Esophagus squamous epithelium (tissue), 4 donors: Measurements from ENCODE around the gene APPBP2.

Experiments used
- CTCF ChIP-seq, 6 experiments: fragments of 450-650 bp in 4 of 6; fragments of 200-600 bp in 2 of 6; sonication (generic) in 2 of 6; IDR thresholded peaks; one replicate each; pipeline ENCODE4 v1.5.1; 2016 to 2019; ENCODE audit warnings: antibody characterized with exemption in 6 of 6, mild to moderate bottlenecking in 4 of 6, moderate library complexity in 4 of 6
- POLR2A ChIP-seq, 4 donors: fragments of 450-650 bp; IDR thresholded peaks; one replicate each; pipeline ENCODE4 v1.6.1; 2017; ENCODE audit warnings: antibody characterized with exemption in 4 of 4, mild to moderate bottlenecking in 4 of 4, moderate library complexity in 3 of 4

GRCh38 chr17:60393840-60394723, 132.0 kb downstream of the APPBP2 start:
- TF ChIP-seq CTCF (IDR thresholded peaks at IDR 0.05) (no peak), POLR2A (IDR thresholded peaks at IDR 0.05) (no peak)
